ENCODE data around the gene ACADL.

DNA sequence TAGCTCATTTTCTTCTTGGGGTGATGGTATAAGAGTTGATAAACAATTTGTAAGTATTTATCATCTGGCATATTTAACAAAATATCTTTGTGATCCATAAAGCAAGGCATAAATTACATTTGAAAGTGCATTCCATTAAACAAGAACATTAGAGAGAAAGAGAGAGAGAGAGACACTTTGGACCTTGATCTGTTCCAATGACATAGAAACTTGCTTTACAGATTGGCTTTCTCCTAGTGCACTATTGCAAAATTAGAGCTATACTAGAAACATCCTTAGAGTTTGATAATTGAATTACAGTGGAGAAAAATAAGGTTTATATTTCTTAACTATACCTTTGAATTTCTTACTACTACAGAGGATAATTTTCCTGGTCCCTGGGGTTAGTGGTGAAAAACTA, 5.7 kb upstream of the ACADL start:
- TF ChIP-seq KLF13 (CRISPR knock-in tag; IDR thresholded peaks at IDR 0.05) = no peak
- TF ChIP-seq POLR2AphosphoS5 (IDR thresholded peaks at IDR 0.05; ENCODE audit: low read depth, low read length) = no peak
- no peak for TF ChIP-seq ZFP36L1 (CRISPR knock-in tag; IDR thresholded peaks at IDR 0.05)
- TF ChIP-seq, protein P1, sequence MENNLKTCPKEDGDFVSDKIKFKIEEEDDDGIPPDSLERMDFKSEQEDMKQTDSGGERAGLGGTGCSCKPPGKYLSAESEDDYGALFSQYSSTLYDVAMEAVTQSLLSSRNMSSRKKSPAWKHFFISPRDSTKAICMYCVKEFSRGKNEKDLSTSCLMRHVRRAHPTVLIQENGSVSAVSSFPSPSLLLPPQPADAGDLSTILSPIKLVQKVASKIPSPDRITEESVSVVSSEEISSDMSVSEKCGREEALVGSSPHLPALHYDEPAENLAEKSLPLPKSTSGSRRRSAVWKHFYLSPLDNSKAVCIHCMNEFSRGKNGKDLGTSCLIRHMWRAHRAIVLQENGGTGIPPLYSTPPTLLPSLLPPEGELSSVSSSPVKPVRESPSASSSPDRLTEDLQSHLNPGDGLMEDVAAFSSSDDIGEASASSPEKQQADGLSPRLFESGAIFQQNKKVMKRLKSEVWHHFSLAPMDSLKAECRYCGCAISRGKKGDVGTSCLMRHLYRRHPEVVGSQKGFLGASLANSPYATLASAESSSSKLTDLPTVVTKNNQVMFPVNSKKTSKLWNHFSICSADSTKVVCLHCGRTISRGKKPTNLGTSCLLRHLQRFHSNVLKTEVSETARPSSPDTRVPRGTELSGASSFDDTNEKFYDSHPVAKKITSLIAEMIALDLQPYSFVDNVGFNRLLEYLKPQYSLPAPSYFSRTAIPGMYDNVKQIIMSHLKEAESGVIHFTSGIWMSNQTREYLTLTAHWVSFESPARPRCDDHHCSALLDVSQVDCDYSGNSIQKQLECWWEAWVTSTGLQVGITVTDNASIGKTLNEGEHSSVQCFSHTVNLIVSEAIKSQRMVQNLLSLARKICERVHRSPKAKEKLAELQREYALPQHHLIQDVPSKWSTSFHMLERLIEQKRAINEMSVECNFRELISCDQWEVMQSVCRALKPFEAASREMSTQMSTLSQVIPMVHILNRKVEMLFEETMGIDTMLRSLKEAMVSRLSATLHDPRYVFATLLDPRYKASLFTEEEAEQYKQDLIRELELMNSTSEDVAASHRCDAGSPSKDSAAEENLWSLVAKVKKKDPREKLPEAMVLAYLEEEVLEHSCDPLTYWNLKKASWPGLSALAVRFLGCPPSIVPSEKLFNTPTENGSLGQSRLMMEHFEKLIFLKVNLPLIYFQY (CRISPR knock-in tag; IDR thresholded peaks at IDR 0.05; ENCODE audit: borderline replicate concordance) = no peak
- TF ChIP-seq NPAS2 (CRISPR knock-in tag; IDR thresholded peaks at IDR 0.05; ENCODE audit: borderline replicate concordance) = no peak
- TF ChIP-seq, protein P2, sequence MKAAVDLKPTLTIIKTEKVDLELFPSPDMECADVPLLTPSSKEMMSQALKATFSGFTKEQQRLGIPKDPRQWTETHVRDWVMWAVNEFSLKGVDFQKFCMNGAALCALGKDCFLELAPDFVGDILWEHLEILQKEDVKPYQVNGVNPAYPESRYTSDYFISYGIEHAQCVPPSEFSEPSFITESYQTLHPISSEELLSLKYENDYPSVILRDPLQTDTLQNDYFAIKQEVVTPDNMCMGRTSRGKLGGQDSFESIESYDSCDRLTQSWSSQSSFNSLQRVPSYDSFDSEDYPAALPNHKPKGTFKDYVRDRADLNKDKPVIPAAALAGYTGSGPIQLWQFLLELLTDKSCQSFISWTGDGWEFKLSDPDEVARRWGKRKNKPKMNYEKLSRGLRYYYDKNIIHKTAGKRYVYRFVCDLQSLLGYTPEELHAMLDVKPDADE (CRISPR knock-in tag; IDR thresholded peaks at IDR 0.05) = no peak
- no peak for TF ChIP-seq ESRRA (CRISPR knock-in tag; IDR thresholded peaks at IDR 0.05; ENCODE audit: low read depth)

All from HepG2 (cell line).